ENCODE results near the gene PTPRK.
A peak's percentile ranks its signal among the peaks of the same experiment; 100 is the strongest.

The PTPRK gene

GRCh38 chr6:128167552-128167951 is 352.8 kb downstream of the PTPRK start:
- no peak overlapping the region for H3K4me3 ChIP-seq (ENCODE audit: low read depth, low read length)
- DNase-seq = no peak
- H3K27ac ChIP-seq = no peak overlapping the region
- H3K36me3 ChIP-seq (replicated peaks) = no peaks in the 10 kb centered on the region
- H3K27me3 ChIP-seq (replicated peaks) = no peaks in the 10 kb centered on the region
- TF ChIP-seq, protein P1, sequence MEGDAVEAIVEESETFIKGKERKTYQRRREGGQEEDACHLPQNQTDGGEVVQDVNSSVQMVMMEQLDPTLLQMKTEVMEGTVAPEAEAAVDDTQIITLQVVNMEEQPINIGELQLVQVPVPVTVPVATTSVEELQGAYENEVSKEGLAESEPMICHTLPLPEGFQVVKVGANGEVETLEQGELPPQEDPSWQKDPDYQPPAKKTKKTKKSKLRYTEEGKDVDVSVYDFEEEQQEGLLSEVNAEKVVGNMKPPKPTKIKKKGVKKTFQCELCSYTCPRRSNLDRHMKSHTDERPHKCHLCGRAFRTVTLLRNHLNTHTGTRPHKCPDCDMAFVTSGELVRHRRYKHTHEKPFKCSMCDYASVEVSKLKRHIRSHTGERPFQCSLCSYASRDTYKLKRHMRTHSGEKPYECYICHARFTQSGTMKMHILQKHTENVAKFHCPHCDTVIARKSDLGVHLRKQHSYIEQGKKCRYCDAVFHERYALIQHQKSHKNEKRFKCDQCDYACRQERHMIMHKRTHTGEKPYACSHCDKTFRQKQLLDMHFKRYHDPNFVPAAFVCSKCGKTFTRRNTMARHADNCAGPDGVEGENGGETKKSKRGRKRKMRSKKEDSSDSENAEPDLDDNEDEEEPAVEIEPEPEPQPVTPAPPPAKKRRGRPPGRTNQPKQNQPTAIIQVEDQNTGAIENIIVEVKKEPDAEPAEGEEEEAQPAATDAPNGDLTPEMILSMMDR (IDR thresholded peaks at IDR 0.05; ENCODE audit: low read depth, low read length, missing control alignments) = no peak
- in situ Hi-C loops (cut with HindIII; ENCODE audit: low pct_ligation_motif_present, low sequenced_read_pairs) = no loop called here

GRCh38 chr6:128164254-128164653 is 356.1 kb downstream of the PTPRK start:
- in situ Hi-C loops (cut with HindIII; ENCODE audit: low pct_ligation_motif_present, low sequenced_read_pairs) = no loop called here
- Histone ChIP-seq H3K27ac (no peak overlapping the region), H3K27me3 (replicated peaks) (no peaks in the 10 kb centered on the region), H3K36me3 (replicated peaks) (no peaks in the 10 kb centered on the region), H3K4me3 (ENCODE audit: low read depth, low read length) (no peak overlapping the region)
- DNase-seq = no peak
- TF ChIP-seq, protein P1 (IDR thresholded peaks at IDR 0.05; ENCODE audit: low read depth, low read length, missing control alignments) = no peak

GRCh38 chr6:128162423-128162822 is 358.0 kb downstream of the PTPRK start:
- no peaks in the 10 kb centered on the region for H3K27me3 ChIP-seq (replicated peaks)
- no peak overlapping the region for H3K27ac ChIP-seq
- TF ChIP-seq, protein P1 (IDR thresholded peaks at IDR 0.05; ENCODE audit: low read depth, low read length, missing control alignments) = no peak
- H3K4me3 ChIP-seq (ENCODE audit: low read depth, low read length) = no peak overlapping the region
- H3K36me3 ChIP-seq (replicated peaks) = no peaks in the 10 kb centered on the region
- in situ Hi-C loops (cut with HindIII; ENCODE audit: low pct_ligation_motif_present, low sequenced_read_pairs) = no loop called here
- DNase-seq = no peak

- Histone ChIP-seq H3K4me3 (ENCODE audit: low read depth, low read length) (no peak overlapping the region), H3K27ac (no peak overlapping the region), H3K27me3 (replicated peaks) (no peaks in the 10 kb centered on the region), H3K36me3 (replicated peaks) (no peaks in the 10 kb centered on the region)
- TF ChIP-seq, protein P1 (IDR thresholded peaks at IDR 0.05; ENCODE audit: low read depth, low read length, missing control alignments) = no peak
- no peak for DNase-seq
- in situ Hi-C loops (cut with HindIII; ENCODE audit: low pct_ligation_motif_present, low sequenced_read_pairs) = no loop called here
Measured at GRCh38 chr6:128161839-128162238, 358.6 kb downstream of the PTPRK start.

DNA sequence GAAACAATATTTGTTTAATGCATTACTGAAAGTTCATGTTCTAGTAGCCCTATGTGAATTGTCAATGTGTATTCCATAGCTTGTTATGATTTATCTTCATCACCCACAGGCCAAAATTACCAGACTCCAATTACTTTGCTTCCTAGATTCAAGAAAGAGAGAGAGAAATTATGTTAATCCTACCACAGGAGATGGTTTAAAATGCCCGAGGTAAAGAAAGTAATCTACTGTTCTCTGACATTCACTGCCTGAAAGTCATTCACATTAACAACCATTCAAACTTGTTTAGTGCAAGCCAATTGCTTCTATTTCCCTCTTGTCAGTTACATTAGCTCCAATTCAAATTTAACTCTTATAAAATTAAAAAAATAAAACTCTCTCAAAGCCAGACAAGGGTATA is 359.1 kb downstream of the PTPRK start:
- no peak for DNase-seq
- TF ChIP-seq, protein P1 (IDR thresholded peaks at IDR 0.05; ENCODE audit: low read depth, low read length, missing control alignments) = no peak
- Histone ChIP-seq H3K27ac (no peak overlapping the region), H3K4me3 (ENCODE audit: low read depth, low read length) (no peak overlapping the region), H3K27me3 (replicated peaks) (no peaks in the 10 kb centered on the region), H3K36me3 (replicated peaks) (no peaks in the 10 kb centered on the region)
- in situ Hi-C loops (cut with HindIII; ENCODE audit: low pct_ligation_motif_present, low sequenced_read_pairs) = no loop called here

DNA sequence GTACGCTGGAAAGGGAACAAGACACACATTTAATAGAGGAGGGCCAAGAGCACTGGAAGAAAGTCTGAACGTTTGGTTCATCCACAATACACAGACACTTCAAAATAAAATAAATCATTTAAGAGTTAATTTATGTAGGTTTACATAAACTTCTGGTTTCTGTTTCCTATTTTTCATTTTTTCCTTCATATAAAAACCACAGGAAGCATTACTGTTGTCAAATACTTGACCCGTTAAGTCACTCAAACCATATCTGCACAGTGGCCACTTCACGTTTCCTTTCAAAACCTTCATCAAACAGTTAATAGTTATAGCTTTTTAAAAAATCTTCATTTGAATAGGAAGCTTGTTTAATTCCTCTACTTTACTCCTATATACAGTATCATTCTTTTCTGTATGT is 361.9 kb downstream of the PTPRK start:
- TF ChIP-seq, protein P1 (IDR thresholded peaks at IDR 0.05; ENCODE audit: low read depth, low read length, missing control alignments) = no peak
- peak; percentile 24 for DNase-seq
- Histone ChIP-seq H3K27me3 (replicated peaks) (no peaks in the 10 kb centered on the region), H3K27ac (peak overlapping the region; percentile 52), H3K36me3 (replicated peaks) (no peaks in the 10 kb centered on the region), H3K4me3 (ENCODE audit: low read depth, low read length) (no peak overlapping the region)
- in situ Hi-C loops (cut with HindIII; ENCODE audit: low pct_ligation_motif_present, low sequenced_read_pairs) = no loop called here
